GM21528 (cell line): ENCODE measurements around the gene SAMD11.
"Not testable (repeated sequence)": the region's sequence is repeated elsewhere in the genome, so short reads cannot be mapped to it uniquely, and the experiment has no call there.

Experiments used
- ATAC-seq: cut with Tn5 transposase; IDR thresholded peaks from one replicate; pipeline ENCODE4 v1.9.1; 2021; ENCODE audit warnings: mild to moderate bottlenecking, moderate library complexity; ENCODE audit not compliant: unreplicated experiment, low FRiP score

Gene SAMD11

GRCh38 chr1:941588-942383, 18.1 kb downstream of the SAMD11 start:
- ATAC-seq: no peak

- ATAC-seq: no peak
Observed at GRCh38 chr1:942411-942821, 18.7 kb downstream of the SAMD11 start.

- no peak for ATAC-seq
Observed at GRCh38 chr1:942864-943533, 19.3 kb downstream of the SAMD11 start.

- no peak for ATAC-seq
Observed at GRCh38 chr1:943545-944340, 20.0 kb downstream of the SAMD11 start.

- no peak for ATAC-seq
Observed at GRCh38 chr1:944341-945325, 20.9 kb downstream of the SAMD11 start.

GRCh38 chr1:945688-946556, 22.2 kb downstream of the SAMD11 start:
- no peak for ATAC-seq

- not testable (repeated sequence) for ATAC-seq
Observed at GRCh38 chr1:946811-947210, 23.1 kb downstream of the SAMD11 start.

GRCh38 chr1:947958-948357, 24.2 kb downstream of the SAMD11 start:
- ATAC-seq: no peak

GRCh38 chr1:950268-950667, 26.5 kb downstream of the SAMD11 start:
- no peak for ATAC-seq

GRCh38 chr1:950881-951280, 27.2 kb downstream of the SAMD11 start:
- no peak for ATAC-seq

GRCh38 chr1:951364-951763, 27.6 kb downstream of the SAMD11 start:
- no peak for ATAC-seq

GRCh38 chr1:952201-952600, 28.5 kb downstream of the SAMD11 start:
- ATAC-seq: no peak

- no peak for ATAC-seq
Observed at GRCh38 chr1:952603-953002, 28.9 kb downstream of the SAMD11 start.

GRCh38 chr1:953524-954320, 30.0 kb downstream of the SAMD11 start:
- no peak for ATAC-seq

GRCh38 chr1:954927-955326, 31.2 kb downstream of the SAMD11 start:
- ATAC-seq: no peak

- ATAC-seq: no peak
Observed at GRCh38 chr1:955474-955873, 31.8 kb downstream of the SAMD11 start.

- ATAC-seq: no peak
Observed at GRCh38 chr1:956636-957035, 32.9 kb downstream of the SAMD11 start.
